HEK293 (cell line): ENCODE data around the gene SH3BGR.
A peak's percentile ranks its signal among the peaks of the same experiment; 100 is the strongest.

Source experiments
- CTCF ChIA-PET: fragments of 350-600 bp; formaldehyde crosslinking; extraction: SDS; loops from one replicate; lab custom pipeline; 2021; ENCODE audit warnings: antibody characterized with exemption; lab: Yijun Ruan, JAX
- POLR2A ChIA-PET: fragments of 300-600 bp; formaldehyde crosslinking; extraction: SDS; loops from one replicate; lab custom pipeline; 2020; ENCODE audit warnings: antibody characterized with exemption, inconsistent platforms; lab: Yijun Ruan, JAX
- H3K27ac ChIP-seq: fragments of 200-500 bp; sonication (Bioruptor generic); 2 replicates; pipeline ENCODE4 v1.5.1; 2014; ENCODE audit warnings: low read depth, low read length, control low read depth, inconsistent platforms; ENCODE audit errors: extremely low read depth
- H3K36me3 ChIP-seq, 2 experiments: fragments of 200-500 bp in 1 of 2; sonication (Bioruptor generic) in 1 of 2; 1 replicate in 1 of 2; 2 replicates in 1 of 2; pipeline ENCODE4 v1.5.1; 2014 to 2017; ENCODE audit warnings: inconsistent platforms in 2 of 2, low read length in 2 of 2; ENCODE audit not compliant: control insufficient read depth in 2 of 2, insufficient read depth in 1 of 2
- H3K4me1 ChIP-seq: fragments of 200-500 bp; sonication (Bioruptor generic); 2 replicates; pipeline ENCODE4 v1.5.1; 2014; ENCODE audit warnings: mild to moderate bottlenecking, low read length, inconsistent platforms; ENCODE audit not compliant: control insufficient read depth, insufficient read depth
- H3K4me3 ChIP-seq: 2 replicates; pipeline ENCODE4 v1.5.1; 2011; ENCODE audit warnings: low read depth, mild to moderate bottlenecking, control low read depth, low read length, moderate library complexity
- H3K9me3 ChIP-seq: fragments of 200-500 bp; sonication (Bioruptor generic); 2 replicates; pipeline ENCODE4 v1.5.1; 2014; ENCODE audit warnings: low read depth, low read length, inconsistent platforms; ENCODE audit not compliant: control insufficient read depth, insufficient read depth
- GLIS1 ChIP-seq: fragments of 450-650 bp; formaldehyde crosslinking; IDR thresholded peaks from 2 replicates; pipeline ENCODE4 v1.5.1; 2016; ENCODE audit warnings: missing biosample characterization, missing genetic modification characterization
- IKZF3 ChIP-seq: fragments of 450-650 bp; IDR thresholded peaks from 2 replicates; pipeline ENCODE4 v1.5.0; 2018; ENCODE audit warnings: missing biosample characterization, mild to moderate bottlenecking, missing genetic modification characterization, moderate library complexity
- KLF17 ChIP-seq: fragments of 450-650 bp; formaldehyde crosslinking; IDR thresholded peaks from 2 replicates; pipeline ENCODE4 v1.5.1; 2016; ENCODE audit warnings: missing biosample characterization, missing genetic modification characterization
- PRDM1 ChIP-seq: fragments of 450-650 bp; formaldehyde crosslinking; IDR thresholded peaks from 2 replicates; pipeline ENCODE4; 2016; ENCODE audit warnings: missing biosample characterization, missing genetic modification characterization
- SALL2 ChIP-seq: fragments of 450-650 bp; formaldehyde crosslinking; IDR thresholded peaks from 2 replicates; pipeline ENCODE4 v1.5.0; 2017; ENCODE audit warnings: missing biosample characterization, mild to moderate bottlenecking, missing genetic modification characterization, borderline replicate concordance
- SETDB1 ChIP-seq: IDR thresholded peaks from one replicate; pipeline ENCODE4 v1.6.1; 2017; ENCODE audit warnings: mild to moderate bottlenecking, low read length, moderate library complexity, mixed read lengths; ENCODE audit not compliant: insufficient read length
- ZBTB1 ChIP-seq: fragments of 450-650 bp; formaldehyde crosslinking; IDR thresholded peaks from 2 replicates; pipeline ENCODE4 v1.5.1; 2016; ENCODE audit warnings: missing biosample characterization, missing genetic modification characterization
- ZBTB20 ChIP-seq: fragments of 450-650 bp; formaldehyde crosslinking; IDR thresholded peaks from 2 replicates; pipeline ENCODE4 v1.5.1; 2016; ENCODE audit warnings: missing biosample characterization, missing genetic modification characterization
- ZBTB44 ChIP-seq: fragments of 450-650 bp; IDR thresholded peaks from 2 replicates; pipeline ENCODE4 v1.5.1; 2018; ENCODE audit warnings: missing biosample characterization, mild to moderate bottlenecking, missing genetic modification characterization
- ZFP3 ChIP-seq: fragments of 450-650 bp; formaldehyde crosslinking; IDR thresholded peaks from 2 replicates; pipeline ENCODE4 v1.5.1; 2016; ENCODE audit warnings: low read depth, missing biosample characterization, missing genetic modification characterization
- ZNF148 ChIP-seq: fragments of 450-650 bp; formaldehyde crosslinking; IDR thresholded peaks from 2 replicates; pipeline ENCODE4 v1.5.0; 2017; ENCODE audit warnings: missing biosample characterization, missing genetic modification characterization, borderline replicate concordance
- ZNF155 ChIP-seq: fragments of 450-650 bp; formaldehyde crosslinking; IDR thresholded peaks from 2 replicates; pipeline ENCODE4 v1.5.1; 2016; ENCODE audit warnings: missing biosample characterization, missing genetic modification characterization
- ZNF157 ChIP-seq: fragments of 450-650 bp; formaldehyde crosslinking; IDR thresholded peaks from 2 replicates; pipeline ENCODE4 v1.5.1; 2016; ENCODE audit warnings: missing biosample characterization, missing genetic modification characterization
- ZNF366 ChIP-seq: fragments of 450-650 bp; formaldehyde crosslinking; conservative IDR thresholded peaks from 2 replicates; pipeline ENCODE4 v1.5.1; 2016; ENCODE audit warnings: missing biosample characterization, missing genetic modification characterization
- ZNF394 ChIP-seq: fragments of 450-650 bp; formaldehyde crosslinking; IDR thresholded peaks from 2 replicates; pipeline ENCODE4 v1.5.1; 2016; ENCODE audit warnings: missing biosample characterization, missing genetic modification characterization, mild to moderate bottlenecking, moderate library complexity, borderline replicate concordance
- ZNF398 ChIP-seq: fragments of 450-650 bp; formaldehyde crosslinking; IDR thresholded peaks from 2 replicates; pipeline ENCODE4 v1.5.1; 2017; ENCODE audit warnings: missing biosample characterization, missing genetic modification characterization
- ZNF433 ChIP-seq: fragments of 450-650 bp; formaldehyde crosslinking; IDR thresholded peaks from 2 replicates; pipeline ENCODE4 v1.5.1; 2016; ENCODE audit warnings: missing biosample characterization, missing genetic modification characterization, low read depth
- ZNF580 ChIP-seq: fragments of 450-650 bp; formaldehyde crosslinking; IDR thresholded peaks from 2 replicates; pipeline ENCODE4 v1.5.1; 2016; ENCODE audit warnings: missing biosample characterization, missing genetic modification characterization
- ZNF645 ChIP-seq: fragments of 450-650 bp; formaldehyde crosslinking; IDR thresholded peaks from 2 replicates; pipeline ENCODE4; 2016; ENCODE audit warnings: missing biosample characterization, missing genetic modification characterization
- ZNF704 ChIP-seq: fragments of 450-650 bp; formaldehyde crosslinking; IDR thresholded peaks from 2 replicates; pipeline ENCODE4 v1.5.1; 2016; ENCODE audit warnings: missing biosample characterization, missing genetic modification characterization
- ZNF791 ChIP-seq: fragments of 450-650 bp; formaldehyde crosslinking; IDR thresholded peaks from 2 replicates; pipeline ENCODE4 v1.5.1; 2016; ENCODE audit warnings: missing biosample characterization, missing genetic modification characterization
- ZSCAN16 ChIP-seq: fragments of 450-650 bp; formaldehyde crosslinking; IDR thresholded peaks from 2 replicates; pipeline ENCODE4 v1.5.1; 2016; ENCODE audit warnings: missing biosample characterization, missing genetic modification characterization

SH3BGR gene

GRCh38 chr21:39562791-39563770, 111.3 kb downstream of the SH3BGR start:
- ChIA-PET POLR2A (no interaction called here), CTCF (interaction anchor here (1.0 kb wide), 1 partner anchor 44 kb away, joined by 4 read pairs; no protein-coding TSS in a partner anchor)
- Histone ChIP-seq H3K9me3 (no peaks in the 10 kb centered on the region), H3K4me1 (no peaks in the 10 kb centered on the region), H3K4me3 (no peak overlapping the region), H3K27ac (no peak overlapping the region), H3K36me3 (no peaks in the 10 kb centered on the region)
- no peak for TF ChIP-seq ZNF645 (tag by site-specific recombination)
- TF ChIP-seq ZNF704 = no peak
- 0 out of 2 replicates have a peak, but pooled peaks have one; percentile 14 for TF ChIP-seq ZNF791
- no peak for TF ChIP-seq ZBTB44 (tag by site-specific recombination)
- TF ChIP-seq ZNF148 = 0 out of 2 replicates have a peak, but pooled peaks have one; percentile 60
- TF ChIP-seq ZNF366 = peak; percentile 89
- peak; percentile 27; the same call in 1 of the 2 replicates for TF ChIP-seq ZNF157 (tag by site-specific recombination)
- peak; percentile 55 for TF ChIP-seq ZNF398 (tag by site-specific recombination)
- TF ChIP-seq PRDM1 (tag by site-specific recombination) = peak; percentile 62; the same call in 1 of the 2 replicates

- CTCF ChIA-PET = no interaction called here
- no peaks in the 10 kb centered on the region for H3K9me3 ChIP-seq
- TF ChIP-seq IKZF3 = no peak
- TF ChIP-seq ZNF155 = no peak
- TF ChIP-seq ZFP3 (tag by site-specific recombination) = no peak
- TF ChIP-seq ZBTB20 (tag by site-specific recombination) = no peak
- no peak for TF ChIP-seq ZNF433 (tag by site-specific recombination)
- no peak for TF ChIP-seq ZNF394 (tag by site-specific recombination)
- no peak for TF ChIP-seq KLF17 (tag by site-specific recombination)
- no peak for TF ChIP-seq ZBTB1 (tag by site-specific recombination)
- no peak for TF ChIP-seq ZNF580 (tag by site-specific recombination)
- no peak for TF ChIP-seq GLIS1
- no peak for TF ChIP-seq SETDB1
- TF ChIP-seq ZSCAN16 (tag by site-specific recombination) = no peak
- no peak for TF ChIP-seq SALL2
- TF ChIP-seq, all 188 proteins: peak for 0
- H3K4me3 ChIP-seq = no peak overlapping the region
- no peaks in the 10 kb centered on the region for H3K4me1 ChIP-seq
- POLR2A ChIA-PET = no interaction called here
- H3K36me3 ChIP-seq = no peaks in the 10 kb centered on the region
- H3K27ac ChIP-seq = no peak overlapping the region
These were observed 112.4 kb downstream of the SH3BGR start for GRCh38 chr21:39564200-39564599.
